GM18867 (cell line): ENCODE measurements around the gene PRKCA.

Source experiments
- ATAC-seq: cut with Tn5 transposase; IDR thresholded peaks from one replicate; pipeline ENCODE4 v1.9.1; 2021; ENCODE audit warnings: mild to moderate bottlenecking, moderate library complexity; ENCODE audit not compliant: unreplicated experiment

Gene PRKCA

DNA sequence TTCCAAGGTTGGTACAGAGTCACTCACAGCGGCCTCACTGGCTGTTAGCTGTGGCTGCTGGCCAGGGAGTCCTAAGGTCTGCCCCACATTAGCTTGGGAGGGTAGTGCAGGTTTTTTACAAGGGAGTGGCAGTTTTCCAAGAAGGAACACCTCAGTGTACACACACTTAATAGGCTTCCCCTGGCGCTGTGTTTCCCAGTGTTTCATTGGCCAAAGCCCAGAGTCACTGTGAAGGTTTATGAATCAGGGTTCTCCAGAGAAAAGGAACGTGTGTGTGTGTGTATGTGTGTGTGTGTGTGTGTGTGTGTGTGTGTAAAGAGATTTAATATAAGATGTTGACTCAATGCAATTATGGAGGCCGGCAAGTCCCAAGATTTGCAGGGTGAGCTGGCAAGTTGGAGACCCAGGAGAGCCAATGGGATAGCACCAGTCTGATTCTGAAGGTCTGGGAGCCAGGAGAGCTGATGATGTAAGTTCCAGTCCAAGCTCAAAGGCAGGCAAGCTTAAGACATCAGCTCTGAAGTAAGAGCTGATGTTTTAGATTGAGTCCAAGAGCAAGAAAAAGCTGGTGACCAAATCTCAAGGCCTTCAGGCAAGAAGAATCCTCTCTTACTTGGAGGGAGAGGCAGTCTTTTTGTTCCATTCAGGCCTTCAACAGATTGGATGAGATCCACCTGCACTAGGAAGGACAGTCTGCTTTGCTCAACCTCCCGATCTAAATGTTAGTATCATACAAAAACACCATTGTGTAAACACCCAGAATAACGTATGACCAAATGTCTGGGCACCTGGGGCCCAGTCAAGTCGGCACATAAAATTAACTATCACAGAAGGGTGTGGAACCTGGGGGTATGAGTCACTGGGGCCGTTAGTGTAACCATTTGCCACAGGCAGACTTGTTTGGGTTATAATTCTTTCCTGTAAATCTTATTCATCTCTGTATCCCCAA lies 206.8 kb downstream of the PRKCA start:
- ATAC-seq, result no peak

DNA sequence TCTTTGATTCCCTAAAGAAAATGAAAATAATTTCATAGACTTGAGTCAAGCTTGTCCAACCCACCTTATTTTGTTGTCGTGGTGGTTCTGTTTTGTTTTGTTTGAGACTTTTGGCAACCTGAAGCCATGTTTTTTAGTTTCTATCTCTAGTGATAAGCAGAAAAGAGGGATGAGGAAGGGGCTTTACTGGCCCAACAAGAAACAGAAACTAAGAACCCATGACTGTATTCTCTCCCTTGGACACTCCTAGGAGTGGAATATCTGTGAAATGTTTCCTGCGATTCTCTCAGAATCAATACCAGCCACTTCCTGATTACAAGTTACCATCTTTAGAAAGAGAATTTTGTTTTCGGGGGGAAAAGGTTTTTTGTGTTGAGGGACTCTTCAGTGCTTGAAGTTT lies 207.5 kb downstream of the PRKCA start:
- ATAC-seq, result no peak

DNA sequence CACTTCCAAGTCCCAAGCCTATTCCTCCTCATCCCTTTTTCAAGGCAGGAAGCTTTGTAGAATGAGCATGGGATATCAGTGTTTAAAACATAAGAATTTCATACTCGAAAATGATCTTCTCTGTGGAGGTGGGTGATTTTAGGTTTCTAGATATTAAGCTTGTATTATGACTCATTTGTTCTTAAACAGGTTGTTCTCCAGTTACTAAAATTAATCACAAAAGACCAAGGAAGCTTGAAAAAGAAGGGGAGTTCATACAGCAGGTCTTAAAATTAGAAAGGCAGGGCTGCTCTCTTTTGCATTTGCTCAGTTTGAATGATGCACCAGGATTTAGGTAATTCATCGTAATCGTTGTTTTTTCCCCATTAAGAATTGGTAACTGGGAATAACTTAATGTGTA lies 208.7 kb downstream of the PRKCA start:
- ATAC-seq, result no peak

DNA sequence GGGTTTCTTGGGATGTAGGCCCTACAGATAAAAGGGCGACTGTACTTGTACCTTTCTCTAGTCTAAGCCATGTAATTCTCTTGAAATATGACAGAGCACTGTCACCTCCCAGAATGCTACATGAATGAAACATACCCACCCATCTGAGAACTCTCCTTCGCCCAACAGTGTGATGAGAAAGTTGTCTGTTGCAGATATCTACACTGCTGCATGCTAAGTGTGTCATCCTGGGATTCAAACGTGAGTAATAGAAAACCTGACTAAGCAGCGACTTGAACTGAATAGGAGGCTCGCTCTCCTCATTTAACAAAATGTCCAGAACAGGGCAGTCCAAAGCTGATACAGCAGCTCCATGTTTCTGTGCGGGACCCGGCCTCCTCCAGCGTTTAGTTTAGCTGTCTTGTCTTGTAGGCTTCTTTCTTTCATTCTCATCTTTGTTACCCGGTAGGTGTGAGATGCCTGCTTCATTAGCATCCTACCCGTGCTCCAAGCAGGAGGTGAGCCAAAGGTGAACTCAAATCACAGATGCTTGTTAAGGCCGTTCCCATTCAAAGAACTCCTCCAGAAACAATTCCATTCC lies 211.9 kb downstream of the PRKCA start:
- no peak for ATAC-seq

DNA sequence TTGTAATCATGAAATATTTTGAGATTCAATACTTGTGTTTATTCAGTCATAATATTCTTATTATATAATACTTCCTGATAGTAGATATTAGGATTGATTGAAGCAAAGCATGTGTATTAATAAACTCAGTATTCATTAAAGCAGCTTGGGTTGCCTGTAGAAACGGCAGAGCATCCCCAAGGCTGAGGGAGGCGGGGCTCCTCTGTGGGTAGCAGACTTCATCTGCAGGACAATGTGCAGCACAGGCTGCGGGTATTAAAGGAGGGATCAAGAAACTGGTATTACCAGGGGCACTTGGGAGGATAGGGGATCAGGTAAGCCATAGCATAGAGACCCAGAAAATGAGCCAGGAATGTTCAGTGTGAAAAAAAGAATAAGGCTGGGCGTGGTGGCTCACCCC lies 213.6 kb downstream of the PRKCA start:
- ATAC-seq, result no peak

DNA sequence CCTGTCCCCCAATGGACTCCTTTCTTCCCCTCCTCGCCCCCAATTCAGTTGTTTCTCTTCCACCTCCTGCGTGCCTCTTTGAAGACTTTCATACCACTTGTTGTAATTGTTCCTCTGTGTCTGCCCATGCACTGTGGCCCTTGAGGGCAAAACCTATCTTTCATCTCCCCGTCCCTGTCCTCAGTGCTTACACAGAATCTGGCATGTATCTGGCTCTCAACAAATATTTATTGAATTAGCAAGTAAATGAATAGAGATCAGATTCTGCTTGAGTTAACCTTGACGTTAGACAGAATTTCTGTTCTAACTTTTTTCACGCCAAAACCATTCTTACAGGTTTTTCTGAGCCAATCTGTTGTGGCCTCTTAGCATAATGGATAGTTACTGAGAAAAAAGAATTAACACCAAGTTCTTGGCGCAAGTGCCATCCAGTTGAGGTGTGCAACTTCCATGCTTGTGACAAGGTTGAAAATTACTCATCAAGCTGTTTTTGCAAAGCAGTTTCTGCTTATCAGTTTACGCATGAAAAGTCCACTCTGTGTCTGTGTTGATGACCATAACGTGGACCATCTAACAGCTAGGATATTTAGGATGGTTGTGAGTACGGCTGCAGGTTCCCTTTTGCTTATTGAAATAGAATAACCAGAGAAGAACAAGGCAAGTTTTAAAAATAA lies 215.1 kb downstream of the PRKCA start:
- ATAC-seq, result no peak

DNA sequence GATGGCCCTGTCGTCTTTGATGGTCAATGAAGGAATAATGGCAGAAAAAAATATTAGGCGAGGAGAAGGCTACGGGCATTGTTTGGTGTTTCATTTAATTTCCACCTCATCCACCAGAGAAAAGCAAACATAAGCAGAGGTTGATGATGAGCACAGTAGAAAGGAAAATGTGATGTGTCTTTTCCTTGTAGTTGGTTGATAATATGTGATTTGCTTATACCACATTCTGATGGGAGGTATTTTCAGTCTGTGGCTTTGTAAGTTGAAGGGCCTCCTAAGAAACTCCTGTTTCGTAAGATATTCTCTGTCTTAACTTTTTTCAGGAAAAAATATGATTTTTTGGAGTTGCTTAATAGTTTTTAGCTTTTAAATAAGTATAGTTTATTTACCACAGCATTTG lies 215.7 kb downstream of the PRKCA start:
- ATAC-seq, result no peak

DNA sequence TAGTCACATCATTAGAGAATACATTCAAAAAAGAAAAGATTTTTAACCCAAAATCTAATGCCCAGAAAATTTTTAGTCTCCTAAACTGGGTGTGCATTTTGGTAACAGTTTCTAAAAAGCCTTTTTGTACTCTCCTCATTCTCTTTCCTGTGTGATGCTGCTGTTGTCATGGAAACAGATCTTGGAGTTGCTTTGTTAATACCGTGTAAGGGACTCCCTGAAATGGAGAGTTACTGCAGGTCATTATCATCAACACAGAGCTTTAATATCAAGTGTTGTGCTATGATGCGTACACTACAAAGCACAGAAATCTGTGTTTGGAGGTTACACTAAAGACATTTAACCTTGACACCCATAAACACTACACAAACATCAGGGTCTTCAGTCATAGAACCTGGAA lies 216.3 kb downstream of the PRKCA start:
- ATAC-seq, result no peak

DNA sequence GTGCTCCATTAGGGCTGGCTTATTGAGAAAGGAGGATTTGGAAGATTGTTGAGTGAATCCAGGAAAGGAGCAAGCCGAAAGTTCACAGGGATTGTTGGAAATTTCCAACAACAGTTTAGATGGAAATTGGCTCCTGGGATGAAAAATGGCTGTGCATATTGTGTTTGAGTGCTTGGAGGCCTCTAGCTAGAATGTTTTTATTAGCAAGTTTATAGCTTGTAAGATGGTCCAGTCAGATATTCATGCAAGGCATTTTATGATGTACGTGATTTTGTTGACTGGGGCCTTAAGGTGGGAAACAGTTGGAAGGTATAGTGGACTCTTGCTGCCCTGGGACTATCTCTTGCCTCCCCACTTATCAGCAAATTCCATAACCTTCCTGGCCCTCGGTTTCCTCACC lies 216.7 kb downstream of the PRKCA start:
- no peak for ATAC-seq

DNA sequence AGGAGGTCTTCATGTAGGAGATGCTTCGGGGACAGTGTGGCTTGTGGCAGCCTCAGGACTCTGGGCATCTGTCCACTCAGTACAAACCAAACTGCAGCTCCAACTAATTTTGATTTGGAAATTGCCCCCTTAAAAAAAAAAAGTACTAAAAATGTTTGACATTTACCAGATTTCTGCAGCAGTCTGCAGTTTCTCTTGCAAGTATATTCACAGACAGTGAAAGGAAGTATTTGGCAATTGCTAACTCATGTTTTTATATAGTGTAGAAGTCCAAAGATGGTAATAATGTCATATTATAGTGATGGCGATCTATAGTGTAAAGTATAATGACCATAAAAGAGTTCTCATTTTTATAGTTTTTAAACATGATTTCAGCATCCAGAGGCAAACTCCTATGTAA lies 218.6 kb downstream of the PRKCA start:
- ATAC-seq, result no peak

DNA sequence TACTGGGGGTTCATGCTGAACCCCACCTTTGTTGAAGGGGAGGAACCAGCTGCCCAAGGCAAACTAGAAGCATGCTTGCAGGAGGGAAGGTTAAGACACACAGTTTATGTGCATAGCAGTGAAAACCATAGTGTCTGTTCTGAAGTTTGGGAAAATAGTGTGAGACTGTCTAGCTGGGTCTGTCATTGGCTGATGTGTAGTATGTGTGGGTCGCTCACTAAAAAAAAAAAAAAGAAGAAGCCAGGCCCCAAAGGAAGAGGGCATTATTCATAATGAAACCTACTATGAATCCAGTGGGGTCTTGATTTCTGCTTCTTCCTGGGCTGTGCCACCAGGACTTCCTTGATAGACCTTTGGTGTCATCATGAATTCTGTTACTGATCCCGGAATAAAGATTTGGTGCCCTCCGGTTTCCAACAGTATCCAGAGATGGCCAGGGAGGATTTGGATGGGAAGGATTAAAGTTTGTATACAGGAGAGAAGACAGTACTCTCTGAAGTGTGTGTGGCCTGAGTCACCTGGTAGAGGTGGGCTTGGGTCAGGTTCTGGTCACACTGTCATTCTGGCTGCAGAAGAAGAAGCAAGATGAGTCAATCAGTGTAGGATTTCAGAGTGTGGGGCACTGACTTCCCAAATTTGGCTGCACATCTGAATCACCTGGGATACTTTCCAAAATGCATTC lies 220.3 kb downstream of the PRKCA start:
- no peak for ATAC-seq

DNA sequence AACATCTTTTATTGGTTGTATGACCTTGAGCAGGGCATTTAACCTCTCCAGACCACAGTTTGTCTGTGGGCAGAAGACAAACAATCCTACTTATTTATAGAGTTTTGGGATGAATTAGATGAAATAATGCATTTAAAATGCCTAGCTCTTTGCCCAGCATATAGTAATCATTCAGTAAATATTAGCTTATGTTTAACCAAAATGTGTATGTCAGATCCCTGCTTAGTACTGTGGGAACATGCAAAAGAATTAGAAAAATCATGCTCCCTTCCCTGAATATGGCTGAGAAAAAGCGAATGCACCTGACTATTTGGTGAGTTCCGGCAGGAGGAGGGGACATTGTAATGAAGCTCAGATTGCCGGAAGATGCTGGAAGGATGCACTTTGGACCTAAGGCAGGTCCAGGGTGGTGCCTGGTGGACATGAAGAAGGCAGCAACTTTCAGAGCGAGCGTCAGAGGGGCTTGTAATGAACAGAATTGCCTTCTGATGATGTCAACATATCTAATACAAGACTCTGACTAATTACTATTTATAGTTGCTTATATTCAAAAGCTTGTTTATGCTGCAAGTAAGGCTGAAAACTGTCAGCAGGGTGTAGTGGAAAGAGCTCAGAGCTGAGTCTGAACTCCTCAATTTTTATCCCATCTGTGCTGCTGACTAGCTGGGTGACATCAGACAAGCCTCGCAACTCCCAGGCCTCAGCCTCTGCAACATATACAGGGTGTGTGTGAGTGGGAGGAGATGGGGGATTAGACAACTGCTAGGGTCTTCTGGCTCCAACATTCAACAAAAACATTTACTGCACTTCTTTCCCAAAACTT lies 221.2 kb downstream of the PRKCA start:
- no peak for ATAC-seq

DNA sequence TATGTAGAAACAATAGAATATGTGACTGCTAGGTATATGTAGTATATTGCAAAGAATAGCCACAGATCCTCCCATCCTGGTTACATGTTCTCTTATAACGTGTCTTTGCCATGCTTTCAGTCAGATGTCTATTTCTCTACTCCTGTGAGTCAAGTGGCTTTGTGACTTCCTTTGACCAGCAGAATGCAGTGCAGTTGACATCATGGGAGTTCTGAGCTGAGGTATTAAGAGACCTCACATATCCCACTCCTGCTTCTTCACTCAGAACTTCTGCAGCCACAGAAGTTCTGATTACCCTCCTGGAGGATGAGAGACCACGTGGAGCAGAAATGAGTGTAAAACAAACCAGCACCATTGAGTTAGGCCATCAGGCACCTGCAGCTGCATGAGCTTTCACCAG lies 222.5 kb downstream of the PRKCA start:
- ATAC-seq, result no peak

DNA sequence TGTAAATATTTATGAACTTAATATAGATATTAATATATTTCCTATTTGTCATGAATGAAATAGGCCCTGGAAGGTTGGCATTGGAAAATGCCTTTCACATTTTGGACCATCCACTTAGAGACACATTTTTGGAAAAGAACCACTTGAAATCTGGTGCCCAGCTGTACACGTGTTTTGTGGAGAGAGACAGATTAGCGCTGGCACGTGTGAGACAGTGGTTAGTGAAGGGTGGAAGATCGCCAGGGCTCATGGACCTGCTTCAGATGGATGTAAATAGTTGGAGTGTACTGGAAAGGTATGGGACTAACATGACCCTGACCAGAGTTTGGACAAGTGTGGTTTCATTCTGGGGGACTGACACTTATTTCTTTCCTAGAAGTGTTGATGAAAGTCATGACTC lies 222.9 kb downstream of the PRKCA start:
- ATAC-seq, result no peak

DNA sequence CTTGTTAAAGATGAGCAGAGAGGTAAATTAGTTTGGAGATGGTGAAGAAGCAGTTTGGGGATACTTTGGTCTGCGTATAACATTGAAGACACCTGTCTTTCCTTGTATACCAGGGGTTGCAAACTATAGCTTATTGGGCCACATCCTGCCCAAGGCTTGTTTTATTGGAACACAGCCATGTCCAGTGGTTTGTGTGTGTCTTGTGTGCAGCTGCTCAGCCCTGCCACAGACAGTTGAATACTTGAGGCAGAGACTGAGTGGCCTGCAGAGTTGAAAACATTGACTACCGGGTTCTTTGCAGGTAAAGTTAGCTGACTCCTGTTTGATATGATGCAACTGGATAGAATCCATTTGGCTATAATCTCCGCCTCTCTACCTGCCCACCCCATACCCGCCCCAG lies 224.4 kb downstream of the PRKCA start:
- ATAC-seq, result no peak

DNA sequence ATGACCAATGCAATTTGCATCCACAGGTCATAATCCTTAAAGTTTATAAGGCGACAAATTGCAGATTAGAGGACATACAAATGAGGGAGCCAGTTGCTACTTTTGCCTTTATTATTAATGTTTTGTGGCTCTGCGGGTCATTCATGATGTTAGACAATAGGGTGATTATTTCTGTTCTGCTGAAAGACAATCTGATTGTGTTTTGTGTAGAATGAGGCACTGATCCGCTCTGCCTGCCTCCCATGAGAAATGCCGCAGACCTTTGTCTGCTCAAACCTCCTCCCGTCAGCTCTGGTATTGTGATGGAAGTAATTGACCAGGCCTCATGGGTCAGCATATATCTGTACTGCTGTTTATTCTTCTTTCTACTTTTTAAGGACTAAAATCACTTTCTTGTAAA lies 224.9 kb downstream of the PRKCA start:
- ATAC-seq, result no peak

DNA sequence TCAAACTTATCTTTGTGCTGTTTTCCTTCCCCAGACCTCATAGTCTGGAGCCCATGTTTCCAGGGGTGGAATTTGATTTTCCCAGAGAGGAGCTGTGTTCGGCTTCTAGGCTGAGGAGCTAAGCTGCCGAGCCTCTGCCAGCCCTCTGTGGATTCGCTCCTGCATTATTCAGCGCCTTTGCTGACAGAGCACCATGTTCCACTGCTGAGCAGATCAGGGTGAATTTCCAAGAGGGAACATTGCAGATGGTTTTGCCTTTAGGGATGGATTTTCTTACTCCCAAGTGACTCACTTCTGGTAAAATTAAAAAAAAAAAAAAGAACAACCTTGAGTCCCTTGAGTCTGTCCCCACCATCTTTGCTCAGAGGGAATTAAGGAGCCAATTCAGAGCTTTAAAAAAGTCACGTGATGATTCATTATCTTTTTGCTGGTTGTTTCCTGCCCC lies 229.5 kb downstream of the PRKCA start:
- no peak for ATAC-seq

DNA sequence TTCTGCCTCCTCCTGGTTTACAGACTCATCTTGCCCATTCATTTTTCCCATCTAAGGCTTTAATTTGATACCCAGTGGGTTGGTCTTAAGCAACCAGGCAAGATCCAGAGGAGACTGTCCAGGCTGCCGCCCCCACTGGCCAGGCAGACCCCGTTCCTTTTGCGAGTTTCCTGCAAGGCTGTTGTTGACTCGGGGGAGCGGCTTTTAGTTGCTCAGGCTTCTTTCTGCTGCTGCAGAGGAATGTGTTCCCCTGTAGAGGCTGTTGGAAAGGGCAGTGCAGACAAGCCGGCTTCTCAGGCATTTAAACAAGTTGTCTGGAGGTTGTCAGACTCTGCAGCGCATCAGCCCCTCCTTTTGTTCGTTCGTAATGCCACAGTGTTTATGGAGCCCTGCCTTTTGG lies 231.2 kb downstream of the PRKCA start:
- ATAC-seq, result no peak

DNA sequence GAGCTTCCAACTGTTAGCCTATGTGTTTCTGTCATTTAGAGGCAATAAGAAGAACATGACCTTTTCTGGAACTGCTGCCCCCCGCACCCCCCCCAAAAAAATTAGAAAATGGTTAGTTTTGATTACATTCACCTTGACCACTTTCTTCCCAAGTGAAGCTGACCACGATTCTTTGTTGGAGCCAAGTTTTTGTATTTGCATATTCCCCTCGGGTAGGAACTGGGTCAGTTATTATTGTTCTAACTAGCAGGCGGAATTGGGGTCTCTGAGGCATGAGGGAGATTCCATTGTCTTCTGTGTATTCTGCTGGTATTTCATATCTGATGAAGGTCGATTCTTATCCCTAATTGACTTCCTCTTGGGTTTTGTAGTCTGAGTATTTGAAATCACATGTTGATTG lies 231.6 kb downstream of the PRKCA start:
- ATAC-seq, result no peak

DNA sequence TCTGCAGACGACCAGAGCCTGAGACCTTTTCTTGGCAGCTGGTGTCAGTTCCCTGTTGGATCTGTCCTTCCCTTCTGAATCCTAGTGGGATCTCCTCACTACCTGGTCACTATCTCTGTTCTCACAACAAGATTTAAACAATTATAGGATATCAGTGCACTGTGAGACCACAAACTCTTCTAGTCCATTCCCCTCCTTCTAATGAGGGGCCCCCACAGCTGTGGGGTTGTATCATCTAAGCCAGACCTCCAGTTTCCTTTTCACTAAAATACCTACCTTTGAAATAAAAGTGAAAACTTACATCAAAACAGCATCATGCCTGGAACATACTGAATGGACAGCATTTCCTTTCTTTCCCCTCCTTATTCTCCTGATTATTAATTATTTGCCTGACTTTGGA lies 233.2 kb downstream of the PRKCA start:
- ATAC-seq, result no peak

DNA sequence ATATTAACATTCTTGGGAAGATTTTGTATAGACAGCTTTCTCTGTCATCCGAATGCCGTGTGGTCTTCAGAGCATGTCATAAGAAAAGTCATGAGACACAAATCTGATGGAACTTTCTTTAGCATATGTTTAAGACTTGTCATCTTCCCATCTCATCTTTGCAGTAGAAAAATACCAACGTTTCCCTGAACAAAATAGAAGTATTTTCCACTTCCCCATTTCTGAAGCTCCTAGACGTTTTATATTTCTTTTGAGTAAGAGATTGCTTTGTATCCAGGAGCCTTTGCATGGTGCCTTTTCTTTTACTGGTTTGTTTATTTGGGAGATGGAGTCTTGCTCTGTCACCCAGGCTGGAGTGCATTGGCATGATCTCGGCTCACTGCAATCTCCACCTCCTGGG lies 235.1 kb downstream of the PRKCA start:
- ATAC-seq, result no peak
